Thoracic aorta (tissue), 2 donors: Measurements from ENCODE around the gene MORN3. TPM values are rescaled to one million over a fixed set of nuclear protein-coding genes. Genes with fewer than 3 reads are reported as not detected.
A peak's percentile ranks its signal among the peaks of the same experiment; 100 is the strongest.
"Not testable (repeated sequence)": the region's sequence is repeated elsewhere in the genome, so short reads cannot be mapped to it uniquely, and the experiment has no call there.

Experiments
- ATAC-seq: fragments of 150-250 bp; one replicate; pipeline ENCODE4 v1.8.0; 2017; ENCODE audit warnings: low read depth; ENCODE audit not compliant: insufficient number of reproducible peaks, low FRiP score
- DNase-seq: peaks from one replicate; pipeline ENCODE4 v3.0.0-alpha.2; 2020; ENCODE audit warnings: low spot score
- H3K27ac ChIP-seq, 2 donors: fragments of 200-600 bp; sonication (generic); 1 replicate in 1 of 2; 2 replicates in 1 of 2; pipeline ENCODE4 v1.5.1; 2016; ENCODE audit warnings: mild to moderate bottlenecking in 2 of 2, moderate library complexity in 2 of 2
- H3K27me3 ChIP-seq: fragments of 200-600 bp; sonication (generic); replicated peaks from 2 replicates; pipeline ENCODE4 v1.6.0; 2016; ENCODE audit warnings: mild to moderate bottlenecking; ENCODE audit not compliant: insufficient read depth
- H3K36me3 ChIP-seq: fragments of 200-600 bp; sonication (generic); one replicate; pipeline ENCODE4 v1.5.1; 2016
- H3K4me1 ChIP-seq, 2 donors: fragments of 200-600 bp; sonication (generic); 1 replicate in 1 of 2; 2 replicates in 1 of 2; pipeline versions ENCODE4 v1.5.1 to v1.6.0; 2016; ENCODE audit warnings: low read depth in 2 of 2, mild to moderate bottlenecking in 1 of 2; ENCODE audit not compliant: control insufficient read depth in 1 of 2
- H3K4me3 ChIP-seq: fragments of 200-600 bp; sonication (generic); 2 replicates; pipeline ENCODE4 v1.5.1; 2016; ENCODE audit warnings: mild to moderate bottlenecking
- H3K9me3 ChIP-seq: fragments of 200-600 bp; sonication (generic); 2 replicates; pipeline ENCODE4 v1.5.1; 2016
- total RNA-seq, 2 donors: library from RNA; depleted of rRNA; stranded (reverse); fragments of >200 nt; gene quantifications; one replicate each; pipeline versions ENCODE4 v1.1.0 to v1.2.3, GENCODE V29; 2016
- TF ChIP-seq, protein P1 (sequence below): fragments of 200-600 bp; sonication (generic); IDR thresholded peaks from one replicate; pipeline ENCODE4 v1.5.1; 2019; ENCODE audit warnings: antibody characterized with exemption

The MORN3 gene
- total RNA-seq, 2 donors from 2014 or later = 0.78 TPM; not detected in 1

- TF ChIP-seq, protein P1, sequence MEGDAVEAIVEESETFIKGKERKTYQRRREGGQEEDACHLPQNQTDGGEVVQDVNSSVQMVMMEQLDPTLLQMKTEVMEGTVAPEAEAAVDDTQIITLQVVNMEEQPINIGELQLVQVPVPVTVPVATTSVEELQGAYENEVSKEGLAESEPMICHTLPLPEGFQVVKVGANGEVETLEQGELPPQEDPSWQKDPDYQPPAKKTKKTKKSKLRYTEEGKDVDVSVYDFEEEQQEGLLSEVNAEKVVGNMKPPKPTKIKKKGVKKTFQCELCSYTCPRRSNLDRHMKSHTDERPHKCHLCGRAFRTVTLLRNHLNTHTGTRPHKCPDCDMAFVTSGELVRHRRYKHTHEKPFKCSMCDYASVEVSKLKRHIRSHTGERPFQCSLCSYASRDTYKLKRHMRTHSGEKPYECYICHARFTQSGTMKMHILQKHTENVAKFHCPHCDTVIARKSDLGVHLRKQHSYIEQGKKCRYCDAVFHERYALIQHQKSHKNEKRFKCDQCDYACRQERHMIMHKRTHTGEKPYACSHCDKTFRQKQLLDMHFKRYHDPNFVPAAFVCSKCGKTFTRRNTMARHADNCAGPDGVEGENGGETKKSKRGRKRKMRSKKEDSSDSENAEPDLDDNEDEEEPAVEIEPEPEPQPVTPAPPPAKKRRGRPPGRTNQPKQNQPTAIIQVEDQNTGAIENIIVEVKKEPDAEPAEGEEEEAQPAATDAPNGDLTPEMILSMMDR = no peak
- DNase-seq (no peak), ATAC-seq (peak; percentile 15)
- Histone ChIP-seq H3K4me3 (peak overlapping the region; percentile 75), H3K27ac (no peak overlapping the region), H3K36me3 (no peaks in the 10 kb centered on the region), H3K4me1 (peaks cover 7 to 13% of the 10 kb centered on the region in 2 donors), H3K27me3 (no peaks in the 10 kb centered on the region), H3K9me3 (no peaks in the 10 kb centered on the region)
These were observed 3.6 kb upstream of the MORN3 start for GRCh38 chr12:121673013-121673511.

DNA sequence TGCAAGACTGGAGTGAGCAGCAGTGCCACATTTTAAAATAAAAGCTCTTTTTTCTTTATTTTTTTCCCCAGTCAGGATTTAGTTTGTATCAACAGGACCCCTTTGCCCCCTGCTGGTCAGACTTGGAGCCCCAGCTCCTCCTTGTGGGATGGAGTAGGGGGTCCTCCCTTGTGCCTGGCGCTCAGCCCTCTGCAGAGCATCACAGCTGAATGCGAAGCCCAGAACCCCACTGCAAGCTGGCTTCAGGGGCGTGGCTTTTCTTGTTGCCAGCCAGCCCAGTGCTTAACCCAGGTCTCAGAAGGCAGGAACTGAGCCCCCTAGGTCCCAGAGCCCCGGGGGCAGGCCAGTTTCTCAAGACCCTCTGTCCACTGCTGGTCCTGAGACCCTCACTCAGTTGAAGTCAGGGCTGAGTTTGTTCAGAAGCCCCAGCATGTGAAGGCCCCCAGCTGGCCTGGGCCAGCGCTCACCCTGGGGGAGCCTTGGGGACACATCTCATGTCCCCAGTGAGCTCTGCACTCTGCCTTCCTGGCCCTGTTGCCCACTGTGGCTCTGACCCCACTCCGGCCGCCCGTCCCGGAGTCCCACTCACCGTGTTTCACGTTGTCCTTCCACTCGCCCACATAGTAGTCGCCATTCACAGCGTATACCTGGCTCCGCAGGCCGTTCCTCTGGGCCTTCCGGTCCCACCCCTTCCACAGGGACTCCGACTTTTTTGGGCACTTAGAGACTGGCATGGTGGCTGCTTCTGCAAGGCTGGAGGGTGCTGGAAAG is 519 bp downstream of the MORN3 start:
- no peak for ATAC-seq
- Histone ChIP-seq H3K27me3 (no peaks in the 10 kb centered on the region), H3K4me3 (no peak overlapping the region), H3K4me1 (peaks cover 7 to 13% of the 10 kb centered on the region in 2 donors), H3K9me3 (no peaks in the 10 kb centered on the region), H3K27ac (no peak overlapping the region), H3K36me3 (no peaks in the 10 kb centered on the region)
- DNase-seq = no peak
- TF ChIP-seq, protein P1 = peak; percentile 54

GRCh38 chr12:121666829-121667228 is 2.6 kb downstream of the MORN3 start:
- H3K9me3 ChIP-seq, ATAC-seq, DNase-seq, H3K4me3 ChIP-seq, H3K27me3 ChIP-seq, H3K36me3 ChIP-seq, H3K4me1 ChIP-seq, H3K27ac ChIP-seq: not testable (repeated sequence)

DNA sequence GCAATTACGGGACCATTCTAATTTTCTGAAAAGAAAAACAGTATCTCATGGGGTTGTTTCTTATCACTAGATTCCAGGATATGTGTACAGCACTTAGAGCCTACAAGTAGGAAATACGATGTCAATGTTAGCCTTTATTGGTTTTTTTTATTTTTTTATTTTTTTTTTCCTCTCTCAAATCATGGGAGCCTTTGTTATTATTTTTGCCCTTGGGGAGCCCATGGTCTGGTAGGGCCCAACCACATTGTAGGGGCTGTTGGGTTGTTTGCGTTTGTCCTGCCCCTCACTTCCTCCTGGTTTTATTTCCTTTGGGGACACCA is 5.9 kb downstream of the MORN3 start:
- no peaks in the 10 kb centered on the region for H3K4me1 ChIP-seq
- TF ChIP-seq, protein P1 = no peak
- ATAC-seq (no peak), DNase-seq (no peak)
- no peak overlapping the region for H3K4me3 ChIP-seq
- no peak overlapping the region for H3K27ac ChIP-seq
- H3K27me3 ChIP-seq = no peaks in the 10 kb centered on the region
- no peaks in the 10 kb centered on the region for H3K9me3 ChIP-seq
- H3K36me3 ChIP-seq = no peaks in the 10 kb centered on the region

GRCh38 chr12:121661353-121662105 is 7.9 kb downstream of the MORN3 start:
- not testable (repeated sequence) for H3K4me3 ChIP-seq, H3K4me1 ChIP-seq, H3K9me3 ChIP-seq, ATAC-seq, DNase-seq, H3K27ac ChIP-seq, H3K27me3 ChIP-seq, H3K36me3 ChIP-seq

- Histone ChIP-seq H3K4me3 (no peak overlapping the region), H3K27ac (no peak overlapping the region), H3K9me3 (no peaks in the 10 kb centered on the region), H3K36me3 (no peaks in the 10 kb centered on the region), H3K4me1 (no peaks in the 10 kb centered on the region), H3K27me3 (no peaks in the 10 kb centered on the region)
- TF ChIP-seq, protein P1 = no peak
- DNase-seq = no peak
- no peak for ATAC-seq
These were observed 12.0 kb downstream of the MORN3 start for GRCh38 chr12:121657305-121658008.
